ENCODE measurements around the gene PTPRE.

The PTPRE gene

GRCh38 chr10:127948791-127949190 is 41.9 kb downstream of the PTPRE start:
- Histone ChIP-seq H3K4me2 (ENCODE audit: low read length) (no peak overlapping the region), H3K27me3 (ENCODE audit: control insufficient read depth, low read length) (no peaks in the 10 kb centered on the region)
- TF ChIP-seq CTCF (IDR thresholded peaks at IDR 0.05; ENCODE audit: low read depth, low read length, poor library complexity, severe bottlenecking) (no peak), EZH2phosphoT487 (IDR thresholded peaks at IDR 0.05; ENCODE audit: borderline replicate concordance, low read length) (no peak)

GRCh38 chr10:127949831-127950230 is 42.9 kb downstream of the PTPRE start:
- no peaks in the 10 kb centered on the region for H3F3A ChIP-seq (ENCODE audit: control insufficient read depth, insufficient read depth)
- H3K79me2 ChIP-seq (ENCODE audit: control insufficient read depth, low read length) = no peaks in the 10 kb centered on the region
- no peaks in the 10 kb centered on the region for H4K20me1 ChIP-seq (ENCODE audit: control insufficient read depth, insufficient read depth, low read depth, low read length)
- no peaks in the 10 kb centered on the region for H3K9me3 ChIP-seq (ENCODE audit: control insufficient read depth, insufficient read depth, low read length)
- H3K9me2 ChIP-seq (replicated peaks; ENCODE audit: control insufficient read depth, low read length) = no peaks in the 10 kb centered on the region
- H3K27ac ChIP-seq (ENCODE audit: low read depth, low read length) = no peak overlapping the region
- H3K4me1 ChIP-seq (ENCODE audit: control insufficient read depth, low read length) = peaks cover 15% of the 10 kb centered on the region
- no peak overlapping the region for H3K4me3 ChIP-seq (ENCODE audit: low read length)
- no peak for TF ChIP-seq CTCF (IDR thresholded peaks at IDR 0.05; ENCODE audit: low read depth, low read length, poor library complexity, severe bottlenecking)
- TF ChIP-seq EZH2phosphoT487 (IDR thresholded peaks at IDR 0.05; ENCODE audit: borderline replicate concordance, low read length) = no peak
- no peak overlapping the region for H3K4me2 ChIP-seq (ENCODE audit: low read length)
- no peaks in the 10 kb centered on the region for H3K27me3 ChIP-seq (ENCODE audit: control insufficient read depth, low read length)
- no peaks in the 10 kb centered on the region for H3K36me3 ChIP-seq (ENCODE audit: control insufficient read depth, low read length)

More at GRCh38 chr10:127948791-127949190, 41.9 kb downstream of the PTPRE start:
- Histone ChIP-seq H3K79me2 (ENCODE audit: control insufficient read depth, low read length) (no peaks in the 10 kb centered on the region), H4K20me1 (ENCODE audit: control insufficient read depth, insufficient read depth, low read depth, low read length) (no peaks in the 10 kb centered on the region), H3K27ac (ENCODE audit: low read depth, low read length) (no peak overlapping the region), H3K9me3 (ENCODE audit: control insufficient read depth, insufficient read depth, low read length) (no peaks in the 10 kb centered on the region), H3K4me1 (ENCODE audit: control insufficient read depth, low read length) (peaks cover 15% of the 10 kb centered on the region), H3F3A (ENCODE audit: control insufficient read depth, insufficient read depth) (no peaks in the 10 kb centered on the region), H3K4me3 (ENCODE audit: low read length) (no peak overlapping the region), H3K36me3 (ENCODE audit: control insufficient read depth, low read length) (no peaks in the 10 kb centered on the region), H3K9me2 (replicated peaks; ENCODE audit: control insufficient read depth, low read length) (no peaks in the 10 kb centered on the region)

GRCh38 chr10:127951861-127952574 is 45.1 kb downstream of the PTPRE start:
- H3K27ac ChIP-seq (ENCODE audit: low read depth, low read length) = no peak overlapping the region

More at GRCh38 chr10:127951861-127952574, 45.1 kb downstream of the PTPRE start:
- TF ChIP-seq EZH2phosphoT487 (IDR thresholded peaks at IDR 0.05; ENCODE audit: borderline replicate concordance, low read length) (no peak), CTCF (IDR thresholded peaks at IDR 0.05; ENCODE audit: low read depth, low read length, poor library complexity, severe bottlenecking) (no peak)
- Histone ChIP-seq H4K20me1 (ENCODE audit: control insufficient read depth, insufficient read depth, low read depth, low read length) (no peaks in the 10 kb centered on the region), H3F3A (ENCODE audit: control insufficient read depth, insufficient read depth) (no peaks in the 10 kb centered on the region), H3K36me3 (ENCODE audit: control insufficient read depth, low read length) (no peaks in the 10 kb centered on the region), H3K4me1 (ENCODE audit: control insufficient read depth, low read length) (no peaks in the 10 kb centered on the region), H3K9me3 (ENCODE audit: control insufficient read depth, insufficient read depth, low read length) (no peaks in the 10 kb centered on the region), H3K79me2 (ENCODE audit: control insufficient read depth, low read length) (no peaks in the 10 kb centered on the region), H3K4me2 (ENCODE audit: low read length) (no peak overlapping the region), H3K9me2 (replicated peaks; ENCODE audit: control insufficient read depth, low read length) (no peaks in the 10 kb centered on the region), H3K27me3 (ENCODE audit: control insufficient read depth, low read length) (no peaks in the 10 kb centered on the region), H3K4me3 (ENCODE audit: low read length) (no peak overlapping the region)
